ENCODE measurements around the gene TENM4. TPM values are rescaled to one million over a fixed set of nuclear protein-coding genes. Genes with fewer than 3 reads are reported as not detected.

Gene TENM4
- total RNA-seq, 1 donor from 2014 or later: 117 TPM

DNA sequence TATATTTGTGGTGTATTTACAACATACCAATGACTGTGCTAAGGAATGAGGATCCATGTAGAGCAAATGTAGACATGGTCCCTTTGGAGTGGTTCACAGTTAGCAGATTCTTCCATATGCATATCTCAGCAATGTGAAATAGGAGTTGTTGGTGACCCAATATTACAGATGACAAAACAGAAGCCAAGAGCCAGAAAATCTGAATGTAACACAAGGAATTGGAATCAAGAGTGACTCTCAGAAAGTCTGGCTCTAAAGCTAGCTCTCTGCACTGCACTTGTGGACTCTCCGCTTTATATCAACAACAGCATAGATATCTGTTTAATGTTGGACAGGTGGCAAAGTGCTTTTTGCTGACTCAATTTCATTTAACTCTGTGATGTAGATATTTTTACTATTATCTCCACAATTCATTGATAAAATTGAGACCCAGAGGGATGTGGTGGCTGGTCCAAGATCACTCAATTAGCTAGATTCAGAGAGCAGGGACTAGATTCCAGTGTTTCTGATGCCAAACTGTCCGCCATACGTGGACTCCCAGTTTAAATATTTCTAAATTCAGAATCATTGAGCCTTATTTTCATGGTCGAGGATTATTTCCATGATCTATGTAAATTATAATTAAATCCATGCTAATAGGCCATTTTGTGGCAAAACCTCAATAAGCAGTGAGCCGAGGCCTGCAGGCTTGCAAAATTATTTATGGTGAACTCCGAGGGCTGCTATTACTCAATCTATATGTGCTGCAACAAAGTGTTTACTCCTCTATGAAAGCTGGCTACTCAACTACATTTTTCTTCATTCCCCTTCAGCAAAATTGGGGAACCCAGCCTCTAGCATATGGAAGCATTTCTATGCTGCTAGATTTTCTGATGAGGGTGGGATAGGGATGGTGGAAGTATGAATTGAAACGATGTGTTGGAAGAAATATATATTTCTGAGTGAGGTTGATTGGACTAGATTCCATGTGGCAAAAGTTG, 21.1 kb upstream of the TENM4 start:
- Mint-ChIP-seq H3K4me1 (ENCODE audit: low read depth) (no peaks in the 10 kb centered on the region), H3K27me3 (peaks cover 9% of the 10 kb centered on the region), H3K4me3 (ENCODE audit: low read depth) (no peak overlapping the region), H3K36me3 (ENCODE audit: insufficient read depth) (no peaks in the 10 kb centered on the region), H3K9me3 (ENCODE audit: low read depth) (no peaks in the 10 kb centered on the region), H3K27ac (no peak overlapping the region)
- DNase-seq (ENCODE audit: low spot score, unreplicated experiment): no peak
- TF ChIP-seq, protein P1, sequence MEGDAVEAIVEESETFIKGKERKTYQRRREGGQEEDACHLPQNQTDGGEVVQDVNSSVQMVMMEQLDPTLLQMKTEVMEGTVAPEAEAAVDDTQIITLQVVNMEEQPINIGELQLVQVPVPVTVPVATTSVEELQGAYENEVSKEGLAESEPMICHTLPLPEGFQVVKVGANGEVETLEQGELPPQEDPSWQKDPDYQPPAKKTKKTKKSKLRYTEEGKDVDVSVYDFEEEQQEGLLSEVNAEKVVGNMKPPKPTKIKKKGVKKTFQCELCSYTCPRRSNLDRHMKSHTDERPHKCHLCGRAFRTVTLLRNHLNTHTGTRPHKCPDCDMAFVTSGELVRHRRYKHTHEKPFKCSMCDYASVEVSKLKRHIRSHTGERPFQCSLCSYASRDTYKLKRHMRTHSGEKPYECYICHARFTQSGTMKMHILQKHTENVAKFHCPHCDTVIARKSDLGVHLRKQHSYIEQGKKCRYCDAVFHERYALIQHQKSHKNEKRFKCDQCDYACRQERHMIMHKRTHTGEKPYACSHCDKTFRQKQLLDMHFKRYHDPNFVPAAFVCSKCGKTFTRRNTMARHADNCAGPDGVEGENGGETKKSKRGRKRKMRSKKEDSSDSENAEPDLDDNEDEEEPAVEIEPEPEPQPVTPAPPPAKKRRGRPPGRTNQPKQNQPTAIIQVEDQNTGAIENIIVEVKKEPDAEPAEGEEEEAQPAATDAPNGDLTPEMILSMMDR (IDR thresholded peaks at IDR 0.05; ENCODE audit: unreplicated experiment): no peak

DNA sequence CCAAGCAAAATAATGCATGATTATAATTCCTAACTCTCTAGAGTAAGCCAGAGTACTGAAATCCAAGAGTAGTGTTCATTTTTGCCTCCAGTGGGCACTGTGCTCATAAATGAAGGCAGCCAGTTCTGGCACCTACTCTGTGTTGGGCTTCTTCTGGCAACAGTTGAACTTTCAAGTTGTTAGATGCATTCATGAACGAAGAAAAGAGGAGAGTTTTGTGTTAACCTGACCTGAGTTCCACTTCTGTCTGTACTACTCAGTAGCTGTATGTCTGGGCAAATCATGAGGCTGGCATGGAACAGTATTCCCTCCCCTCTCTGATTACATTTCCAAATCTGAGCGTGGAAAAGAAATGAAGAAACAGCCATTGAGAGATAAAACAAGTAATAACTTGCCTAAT, 20.3 kb upstream of the TENM4 start:
- no peak overlapping the region for H3K4me3 Mint-ChIP-seq (ENCODE audit: low read depth)
- no peaks in the 10 kb centered on the region for H3K9me3 Mint-ChIP-seq (ENCODE audit: low read depth)
- H3K4me1 Mint-ChIP-seq (ENCODE audit: low read depth): peaks cover 6% of the 10 kb centered on the region
- H3K27ac Mint-ChIP-seq: no peak overlapping the region
- no peaks in the 10 kb centered on the region for H3K36me3 Mint-ChIP-seq (ENCODE audit: insufficient read depth)
- DNase-seq (ENCODE audit: low spot score, unreplicated experiment): no peak
- TF ChIP-seq, protein P1 (IDR thresholded peaks at IDR 0.05; ENCODE audit: unreplicated experiment): peak; percentile 70
- peaks cover 9% of the 10 kb centered on the region for H3K27me3 Mint-ChIP-seq

DNA sequence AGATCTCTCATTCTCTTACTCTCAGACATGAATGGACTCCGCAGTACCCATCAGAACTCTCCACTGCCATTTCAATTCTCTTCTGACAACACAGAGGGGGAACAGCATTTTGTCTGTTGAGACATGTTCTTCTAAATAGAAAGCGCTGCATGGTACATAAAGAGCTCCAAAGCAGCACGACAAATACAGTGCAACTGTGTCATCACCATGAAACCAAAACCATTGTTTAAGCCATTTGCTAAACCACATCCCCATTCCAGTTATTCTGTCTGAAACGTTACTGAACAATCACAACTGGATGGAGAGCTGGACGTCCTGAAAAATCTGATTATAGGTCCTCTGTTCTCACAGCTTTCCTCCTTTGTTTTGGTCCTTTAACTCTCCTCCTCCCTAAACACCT, 17.9 kb upstream of the TENM4 start:
- TF ChIP-seq, protein P1 (IDR thresholded peaks at IDR 0.05; ENCODE audit: unreplicated experiment): no peak
- Mint-ChIP-seq H3K9me3 (ENCODE audit: low read depth) (no peaks in the 10 kb centered on the region), H3K27ac (no peak overlapping the region), H3K4me1 (ENCODE audit: low read depth) (peaks cover 6% of the 10 kb centered on the region), H3K4me3 (ENCODE audit: low read depth) (no peak overlapping the region), H3K27me3 (peaks cover 16% of the 10 kb centered on the region), H3K36me3 (ENCODE audit: insufficient read depth) (no peaks in the 10 kb centered on the region)
- DNase-seq (ENCODE audit: low spot score, unreplicated experiment): no peak

DNA sequence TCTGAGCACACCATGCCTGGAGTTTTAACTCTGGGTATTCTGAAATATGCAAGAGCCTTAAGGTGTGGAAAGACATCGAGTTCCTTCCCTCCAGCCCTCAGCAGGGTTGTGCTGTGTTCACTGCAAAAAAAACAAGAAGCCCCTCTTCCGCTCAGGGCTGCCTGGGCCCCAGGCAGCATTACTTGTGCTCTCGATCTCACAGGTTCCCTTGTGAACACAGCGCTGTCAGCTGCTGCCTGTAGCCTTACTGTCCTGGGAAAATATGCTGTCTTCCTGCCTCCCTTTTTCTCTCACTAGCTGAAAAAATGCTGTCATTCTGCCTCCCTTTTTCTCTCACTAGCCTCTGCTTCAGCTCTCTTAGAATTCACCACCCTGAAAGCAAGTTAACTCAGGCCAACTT, 15.7 kb upstream of the TENM4 start:
- TF ChIP-seq, protein P1 (IDR thresholded peaks at IDR 0.05; ENCODE audit: unreplicated experiment): no peak

DNA sequence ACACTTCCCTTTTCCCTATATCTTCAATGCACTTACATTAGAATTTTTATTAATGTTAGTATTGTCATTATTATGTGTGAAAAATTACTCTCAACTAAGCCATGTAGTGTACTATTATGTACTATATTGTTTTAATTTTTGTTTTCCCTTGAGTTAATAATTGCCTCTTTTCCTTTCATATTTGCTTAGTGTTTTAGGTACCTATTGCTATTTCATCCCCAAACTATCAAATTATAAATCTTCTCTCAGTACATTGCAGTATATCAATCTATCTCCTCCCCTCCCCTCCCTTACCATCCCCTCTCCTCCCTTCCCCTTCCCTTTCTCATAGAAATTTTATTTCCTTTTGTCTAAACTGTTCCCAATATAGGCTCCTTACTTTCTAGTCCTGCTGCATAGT, 12.8 kb upstream of the TENM4 start:
- TF ChIP-seq, protein P1 (IDR thresholded peaks at IDR 0.05; ENCODE audit: unreplicated experiment): no peak
- Mint-ChIP-seq H3K4me1 (ENCODE audit: low read depth) (peaks cover 6% of the 10 kb centered on the region), H3K27ac (no peak overlapping the region), H3K27me3 (peaks cover 17% of the 10 kb centered on the region), H3K4me3 (ENCODE audit: low read depth) (no peak overlapping the region), H3K9me3 (ENCODE audit: low read depth) (peaks cover 6% of the 10 kb centered on the region), H3K36me3 (ENCODE audit: insufficient read depth) (no peaks in the 10 kb centered on the region)
- DNase-seq (ENCODE audit: low spot score, unreplicated experiment): no peak

More for the DNA sequence above, 15.7 kb upstream of the TENM4 start:
- Mint-ChIP-seq H3K27ac (no peak overlapping the region), H3K4me1 (ENCODE audit: low read depth) (peaks cover 6% of the 10 kb centered on the region), H3K4me3 (ENCODE audit: low read depth) (no peak overlapping the region), H3K36me3 (ENCODE audit: insufficient read depth) (no peaks in the 10 kb centered on the region), H3K9me3 (ENCODE audit: low read depth) (no peaks in the 10 kb centered on the region), H3K27me3 (peaks cover 17% of the 10 kb centered on the region)
- DNase-seq (ENCODE audit: low spot score, unreplicated experiment): no peak

Measured in progenitor cell of endocrine pancreas (in vitro differentiated cells).